GM23338 (cell line): ENCODE measurements around the gene KRT31. TPM values are rescaled to one million over a fixed set of nuclear protein-coding genes. Genes with fewer than 3 reads are reported as not detected.

Experiments used
- ATAC-seq: fragments of 200-7000 bp; cut with Tn5 transposase; 3 replicates; pipeline ENCODE4 v1.9.1; 2020
- DNase-seq: peaks from one replicate; pipeline ENCODE4 v3.0.0-alpha.2; 2015; ENCODE audit warnings: low spot score
- H2AFZ ChIP-seq: fragments of 200-600 bp; sonication (generic); 2 replicates; pipeline ENCODE4 v1.8.0; 2016; ENCODE audit warnings: antibody characterized with exemption, mild to moderate bottlenecking, moderate library complexity
- H3F3A ChIP-seq: fragments of 200-600 bp; sonication (generic); replicated peaks from 2 replicates; pipeline ENCODE4 v1.8.0; 2017; ENCODE audit warnings: antibody characterized with exemption, mixed run types, low read depth
- H3K27ac ChIP-seq: fragments of 200-600 bp; sonication (generic); 2 replicates; pipeline ENCODE4 v1.6.1; 2016; ENCODE audit warnings: low read depth
- H3K27me3 ChIP-seq: fragments of 200-600 bp; sonication (generic); 2 replicates; pipeline ENCODE4 v1.8.0; 2016; ENCODE audit warnings: mild to moderate bottlenecking, mixed run types, moderate library complexity; ENCODE audit not compliant: insufficient read depth
- H3K36me3 ChIP-seq: fragments of 200-600 bp; sonication (generic); 2 replicates; pipeline ENCODE4 v1.8.0; 2016; ENCODE audit warnings: mild to moderate bottlenecking; ENCODE audit not compliant: insufficient read depth
- H3K4me1 ChIP-seq: fragments of 200-600 bp; sonication (generic); 2 replicates; pipeline ENCODE4 v1.8.0; 2016; ENCODE audit warnings: mild to moderate bottlenecking, moderate library complexity; ENCODE audit not compliant: insufficient read depth
- H3K4me2 ChIP-seq: fragments of 200-600 bp; sonication (generic); 2 replicates; pipeline ENCODE4 v1.7.1; 2017; ENCODE audit warnings: mixed run types
- H3K4me3 ChIP-seq: fragments of 200-600 bp; sonication (generic); 2 replicates; pipeline ENCODE4 v1.6.1; 2016; ENCODE audit warnings: mixed run types
- H3K79me2 ChIP-seq: fragments of 200-600 bp; sonication (generic); replicated peaks from 2 replicates; pipeline ENCODE4 v1.8.0; 2017; ENCODE audit warnings: mild to moderate bottlenecking; ENCODE audit not compliant: insufficient read depth
- H3K9me2 ChIP-seq: fragments of 200-600 bp; sonication (generic); 2 replicates; pipeline ENCODE4 v1.8.0; 2017; ENCODE audit not compliant: insufficient read depth
- H4K20me1 ChIP-seq: fragments of 200-600 bp; sonication (generic); replicated peaks from 2 replicates; pipeline ENCODE4 v1.8.0; 2017; ENCODE audit warnings: mild to moderate bottlenecking; ENCODE audit not compliant: insufficient read depth
- H3K27ac Mint-ChIP-seq: 2 replicates; pipeline ENCODE4 v1.8.0; 2020; ENCODE audit warnings: inconsistent platforms, mild to moderate bottlenecking, moderate library complexity, mixed read lengths
- H3K27me3 Mint-ChIP-seq: 3 replicates; pipeline ENCODE4 v1.8.0; 2022; ENCODE audit warnings: low read depth, mild to moderate bottlenecking, moderate library complexity, mixed read lengths, inconsistent platforms; ENCODE audit not compliant: insufficient read depth, poor library complexity
- H3K36me3 Mint-ChIP-seq: 3 replicates; pipeline ENCODE4 v1.8.0; 2021; ENCODE audit warnings: low read depth, mild to moderate bottlenecking, inconsistent platforms, moderate library complexity, mixed read lengths
- H3K4me1 Mint-ChIP-seq: 3 replicates; pipeline ENCODE4 v1.8.0; 2020; ENCODE audit warnings: mild to moderate bottlenecking, inconsistent platforms, mixed read lengths
- H3K4me3 Mint-ChIP-seq: 3 replicates; pipeline ENCODE4 v1.8.0; 2021; ENCODE audit warnings: moderate library complexity, mild to moderate bottlenecking, inconsistent platforms, mixed read lengths
- H3K9me3 Mint-ChIP-seq: 3 replicates; pipeline ENCODE4 v1.8.0; 2020; ENCODE audit warnings: moderate library complexity, mild to moderate bottlenecking, inconsistent platforms, mixed read lengths
- CREB1 ChIP-seq: fragments of 250-450 bp; sonication (Bioruptor Pico); IDR thresholded peaks from 2 replicates; pipeline ENCODE4 v1.5.0; 2020; ENCODE audit warnings: low read depth, mild to moderate bottlenecking, moderate library complexity
- CTCF ChIP-seq, 2 experiments: fragments of 200-600 bp in 1 of 2; sonication (generic) in 1 of 2; conservative IDR thresholded peaks; 2 replicates each; pipeline versions ENCODE4 v1.5.1 to v1.6.1; 2016 to 2017; ENCODE audit warnings: antibody characterized with exemption in 2 of 2, low read depth in 2 of 2, mild to moderate bottlenecking in 2 of 2, moderate library complexity in 1 of 2
- ETS1 ChIP-seq: IDR thresholded peaks from 2 replicates; pipeline ENCODE4 v1.6.1; 2016; ENCODE audit warnings: antibody characterized with exemption
- EZH2phosphoT487 ChIP-seq: fragments of 200-600 bp; sonication (generic); IDR thresholded peaks from one replicate; pipeline ENCODE4 v1.8.1; 2018; ENCODE audit warnings: antibody characterized with exemption; ENCODE audit not compliant: unreplicated experiment
- JUNB ChIP-seq: IDR thresholded peaks from one replicate; pipeline ENCODE4 v1.6.1; 2016; ENCODE audit warnings: antibody characterized with exemption; ENCODE audit not compliant: unreplicated experiment
- NANOG ChIP-seq: IDR thresholded peaks from 2 replicates; pipeline ENCODE4 v1.6.1; 2016; ENCODE audit warnings: antibody characterized with exemption, borderline replicate concordance
- POLR2AphosphoS5 ChIP-seq: IDR thresholded peaks from 2 replicates; pipeline ENCODE4 v1.6.1; 2016; ENCODE audit warnings: antibody characterized with exemption, low read depth
- STAT1 ChIP-seq: IDR thresholded peaks from one replicate; pipeline ENCODE4 v1.6.1; 2016; ENCODE audit warnings: antibody characterized with exemption; ENCODE audit not compliant: unreplicated experiment
- ZNF114 ChIP-seq: fragments of 250-450 bp; sonication (Bioruptor Pico); IDR thresholded peaks from 2 replicates; pipeline ENCODE4 v1.5.0; 2020; ENCODE audit warnings: mild to moderate bottlenecking, moderate library complexity
- ZNF331 ChIP-seq: fragments of 250-450 bp; sonication (Bioruptor Pico); IDR thresholded peaks from 2 replicates; pipeline ENCODE4 v1.5.0; 2020; ENCODE audit warnings: low read depth, mild to moderate bottlenecking, moderate library complexity
- ZNF462 ChIP-seq: fragments of 250-450 bp; sonication (Bioruptor Pico); IDR thresholded peaks from 2 replicates; pipeline ENCODE4 v1.5.0; 2020; ENCODE audit warnings: mild to moderate bottlenecking, moderate library complexity
- polyA plus RNA-seq: library from polyadenylated mRNA; unstranded; fragments of >200 nt; fragmentation: Nextera tagmentation; extraction: Ambion mirVana; gene quantifications from 2 replicates; pipeline ENCODE4 v1.2.1, GENCODE V29; 2016
- total RNA-seq: library from RNA; depleted of rRNA; stranded (reverse); fragments of >200 nt; shearing (Covaris generic); gene quantifications from 2 replicates; pipeline ENCODE4 v1.2.3, GENCODE V29; 2014

KRT31 gene
- total and polyA plus RNA-seq, 2 experiments from 2014 or later = not detected

- TF ChIP-seq ZNF462 (CRISPR knock-in tag) (no peak), ETS1 (no peak), POLR2AphosphoS5 (no peak), STAT1 (no peak), JUNB (no peak), NANOG (no peak)
Observed at GRCh38 chr17:41419716-41420115, 22.3 kb upstream of the KRT31 start (continued).

- Histone ChIP-seq H3K4me2 (no peak overlapping the region), H3K27ac (no peak overlapping the region), H3K4me1 (no peaks in the 10 kb centered on the region), H2AFZ (no peak overlapping the region), H3F3A (no peaks in the 10 kb centered on the region), H3K36me3 (no peaks in the 10 kb centered on the region), H3K27me3 (no peaks in the 10 kb centered on the region), H4K20me1 (no peaks in the 10 kb centered on the region), H3K9me2 (peaks cover 11% of the 10 kb centered on the region), H3K4me3 (no peak overlapping the region), H3K79me2 (no peaks in the 10 kb centered on the region)
- no peak for DNase-seq
- no peak for ATAC-seq
- no peak overlapping the region for H3K27ac Mint-ChIP-seq
- no peaks in the 10 kb centered on the region for H3K36me3 Mint-ChIP-seq
- H3K9me3 Mint-ChIP-seq = no peaks in the 10 kb centered on the region
- H3K4me3 Mint-ChIP-seq = no peak overlapping the region
- H3K27me3 Mint-ChIP-seq = peaks cover 1% of the 10 kb centered on the region
- peaks cover 15% of the 10 kb centered on the region for H3K4me1 Mint-ChIP-seq
- TF ChIP-seq ZNF331 = no peak
- TF ChIP-seq STAT1 = no peak
- no peak for TF ChIP-seq CREB1 (CRISPR knock-in tag)
- no peak for TF ChIP-seq CTCF (conservative IDR thresholded peaks at IDR 0.05; ENCODE audit: low read depth in 2 of 2)
- TF ChIP-seq EZH2phosphoT487 = no peak
- no peak for TF ChIP-seq POLR2AphosphoS5
- no peak for TF ChIP-seq ETS1
- TF ChIP-seq ZNF114 (CRISPR knock-in tag) = no peak
Observed at GRCh38 chr17:41418116-41418860, 20.9 kb upstream of the KRT31 start.
